WTC11 (cell line): ENCODE data around the gene BMP5. TPM values are rescaled to one million over a fixed set of nuclear protein-coding genes. Genes with fewer than 3 reads are reported as not detected.

Experiments
- ATAC-seq: fragments of 200-7000 bp; cut with Tn5 transposase; 2 replicates; pipeline ENCODE4 v1.10.0; 2021; ENCODE audit warnings: mild to moderate bottlenecking, moderate library complexity
- CTCF ChIA-PET: fragments of 300-600 bp; sonication (Branson Sonifier 250); formaldehyde crosslinking; loops from one replicate; lab custom pipeline; 2021; ENCODE audit warnings: antibody characterized with exemption; lab: Charles Lee
- POLR2A ChIA-PET: fragments of 350-600 bp; sonication (Branson Sonifier 250); formaldehyde crosslinking; loops from one replicate; lab custom pipeline; 2021; ENCODE audit warnings: antibody characterized with exemption; lab: Charles Lee
- DNase-seq: peaks from one replicate; pipeline ENCODE4 v3.0.0; 2021; ENCODE audit warnings: low spot score
- H3K27ac Mint-ChIP-seq: 2 replicates; pipeline ENCODE4 v1.8.0; 2021; ENCODE audit warnings: mixed read lengths
- H3K27me3 Mint-ChIP-seq: 2 replicates; pipeline ENCODE4 v1.8.0; 2021; ENCODE audit warnings: low read depth, mild to moderate bottlenecking, moderate library complexity, mixed read lengths
- H3K36me3 Mint-ChIP-seq: 2 replicates; pipeline ENCODE4 v1.8.0; 2021; ENCODE audit warnings: mixed read lengths
- H3K4me1 Mint-ChIP-seq: 2 replicates; pipeline ENCODE4 v1.8.0; 2022; ENCODE audit warnings: mixed read lengths
- H3K4me3 Mint-ChIP-seq: 2 replicates; pipeline ENCODE4 v1.8.0; 2021; ENCODE audit warnings: mild to moderate bottlenecking, moderate library complexity, mixed read lengths
- H3K9me3 Mint-ChIP-seq: 2 replicates; pipeline ENCODE4 v1.8.0; 2021; ENCODE audit warnings: mixed read lengths
- ATF1 ChIP-seq: sonication (generic); formaldehyde crosslinking; IDR thresholded peaks from 2 replicates; pipeline ENCODE4 v1.8.1; 2023; ENCODE audit warnings: mild to moderate bottlenecking, moderate library complexity, missing genetic modification reagents
- ATF3 ChIP-seq: sonication (generic); formaldehyde crosslinking; conservative IDR thresholded peaks from 2 replicates; pipeline ENCODE4 v1.8.1; 2022; ENCODE audit warnings: mild to moderate bottlenecking, missing genetic modification reagents
- ESRRA ChIP-seq: sonication (generic); formaldehyde crosslinking; IDR thresholded peaks from 2 replicates; pipeline ENCODE4 v1.8.1; 2022; ENCODE audit warnings: mild to moderate bottlenecking, missing genetic modification reagents, borderline replicate concordance
- FOXP1 ChIP-seq: sonication (generic); formaldehyde crosslinking; IDR thresholded peaks from 2 replicates; pipeline ENCODE4 v1.8.0; 2022; ENCODE audit warnings: missing genetic modification reagents, mild to moderate bottlenecking, moderate library complexity, borderline replicate concordance
- GTF2I ChIP-seq: fragments of 250-450 bp; sonication (Bioruptor Pico); conservative IDR thresholded peaks from 2 replicates; pipeline ENCODE4 v1.4.0; 2021; ENCODE audit warnings: mild to moderate bottlenecking
- KAT7 ChIP-seq: sonication (generic); formaldehyde crosslinking; IDR thresholded peaks from 2 replicates; pipeline ENCODE4 v1.8.1; 2023; ENCODE audit warnings: missing genetic modification reagents, mild to moderate bottlenecking, borderline replicate concordance
- TEAD4 ChIP-seq: sonication (generic); formaldehyde crosslinking; IDR thresholded peaks from 2 replicates; pipeline ENCODE4 v1.8.0; 2022; ENCODE audit warnings: mild to moderate bottlenecking, missing genetic modification reagents
- TP53 ChIP-seq: sonication (generic); formaldehyde crosslinking; IDR thresholded peaks from 2 replicates; pipeline ENCODE4 v1.8.1; 2023; ENCODE audit warnings: mild to moderate bottlenecking, missing genetic modification reagents
- USF1 ChIP-seq: sonication (generic); formaldehyde crosslinking; IDR thresholded peaks from 2 replicates; pipeline ENCODE4 v1.8.0; 2022; ENCODE audit warnings: mild to moderate bottlenecking, missing genetic modification reagents
- USF2 ChIP-seq: sonication (generic); formaldehyde crosslinking; IDR thresholded peaks from 2 replicates; pipeline ENCODE4 v1.8.1; 2023; ENCODE audit warnings: mild to moderate bottlenecking, missing genetic modification reagents, moderate library complexity
- ZBTB43 ChIP-seq: sonication (generic); formaldehyde crosslinking; IDR thresholded peaks from 2 replicates; pipeline ENCODE4 v1.8.1; 2023; ENCODE audit warnings: mild to moderate bottlenecking, missing genetic modification reagents
- ZNF219 ChIP-seq: sonication (generic); formaldehyde crosslinking; IDR thresholded peaks from 2 replicates; pipeline ENCODE4 v1.8.0; 2023; ENCODE audit warnings: missing genetic modification reagents, mild to moderate bottlenecking, borderline replicate concordance
- ZNF317 ChIP-seq: sonication (generic); formaldehyde crosslinking; IDR thresholded peaks from 2 replicates; pipeline ENCODE4 v1.8.1; 2023; ENCODE audit warnings: low read depth, mild to moderate bottlenecking, moderate library complexity, missing genetic modification reagents, borderline replicate concordance
- ZNF425 ChIP-seq: fragments of 250-450 bp; sonication (Bioruptor Pico); conservative IDR thresholded peaks from 2 replicates; pipeline ENCODE4 v1.9.0; 2021; ENCODE audit warnings: mild to moderate bottlenecking
- ZNF532 ChIP-seq: fragments of 250-450 bp; sonication (Bioruptor Pico); IDR thresholded peaks from 2 replicates; pipeline ENCODE4 v1.9.0; 2021; ENCODE audit warnings: mild to moderate bottlenecking, borderline replicate concordance
- ZNF671 ChIP-seq: fragments of 250-450 bp; sonication (Bioruptor Pico); IDR thresholded peaks from 2 replicates; pipeline ENCODE4 v1.8.0; 2021; ENCODE audit warnings: mild to moderate bottlenecking
- total RNA-seq: library from RNA; stranded (reverse); gene quantifications from 3 replicates; pipeline ENCODE4 v1.2.3, GENCODE V29; 2021

Gene BMP5
- total RNA-seq, 1 experiment from 2014 or later: not detected

GRCh38 chr6:55785273-55785672 lies 90.1 kb downstream of the BMP5 start:
- Mint-ChIP-seq H3K9me3 (no peaks in the 10 kb centered on the region), H3K4me3 (no peak overlapping the region), H3K27ac (no peak overlapping the region), H3K36me3 (no peaks in the 10 kb centered on the region), H3K4me1 (peaks cover 27% of the 10 kb centered on the region), H3K27me3 (no peaks in the 10 kb centered on the region)
- no peak for TF ChIP-seq TEAD4 (CRISPR knock-in tag)
- TF ChIP-seq ZBTB43 (CRISPR knock-in tag): no peak
- no peak for TF ChIP-seq ATF3 (CRISPR knock-in tag)
- no peak for TF ChIP-seq USF2
- no peak for TF ChIP-seq ATF1 (CRISPR knock-in tag)
- no peak for TF ChIP-seq USF1 (CRISPR knock-in tag)
- no peak for TF ChIP-seq ZNF425 (CRISPR knock-in tag)
- no peak for TF ChIP-seq KAT7 (CRISPR knock-in tag)
- no peak for TF ChIP-seq GTF2I (CRISPR knock-in tag)
- no peak for TF ChIP-seq FOXP1 (CRISPR knock-in tag)
- no peak for TF ChIP-seq ZNF317
- ATAC-seq (no peak), DNase-seq (no peak)
- ChIA-PET POLR2A (no interaction called here), CTCF (no interaction called here)

- CTCF ChIA-PET: no interaction called here
- ATAC-seq (peak; percentile 61; the same call in 1 of the 2 replicates), DNase-seq (no peak)
- TF ChIP-seq ZNF671 (no peak), ZNF219 (no peak), ESRRA (CRISPR knock-in tag) (no peak), TP53 (CRISPR knock-in tag) (no peak), ZNF532 (no peak)
- H3K27ac Mint-ChIP-seq: peak overlapping the region; percentile 50
- POLR2A ChIA-PET: no interaction called here
- no peaks in the 10 kb centered on the region for H3K36me3 Mint-ChIP-seq
- no peaks in the 10 kb centered on the region for H3K27me3 Mint-ChIP-seq
- peaks cover 24% of the 10 kb centered on the region for H3K4me1 Mint-ChIP-seq
- no peak overlapping the region; the same call in 1 of the 2 replicates for H3K4me3 Mint-ChIP-seq
- no peaks in the 10 kb centered on the region for H3K9me3 Mint-ChIP-seq
Measured at GRCh38 chr6:55782275-55782674, 93.1 kb downstream of the BMP5 start.
